GM12873 (cell line): Measurements from ENCODE around the gene GPRC5A.

Source experiments
- CTCF ChIP-seq: IDR thresholded peaks from 2 replicates; pipeline ENCODE4 v1.5.1; 2012; ENCODE audit warnings: low read depth, mild to moderate bottlenecking, moderate library complexity, low read length, control low read depth; ENCODE audit not compliant: insufficient read depth; ENCODE audit errors: missing control alignments

GPRC5A gene

GRCh38 chr12:12899530-12900380 lies 8.4 kb downstream of the GPRC5A start:
- TF ChIP-seq CTCF, result no peak

- TF ChIP-seq CTCF, result no peak
These were observed 9.4 kb downstream of the GPRC5A start for GRCh38 chr12:12900786-12901157.

- no peak for TF ChIP-seq CTCF
These were observed 9.9 kb downstream of the GPRC5A start for GRCh38 chr12:12901158-12901791.

- TF ChIP-seq CTCF, result no peak
These were observed 10.7 kb downstream of the GPRC5A start for GRCh38 chr12:12902036-12902435.

- no peak for TF ChIP-seq CTCF
These were observed 12.6 kb downstream of the GPRC5A start for GRCh38 chr12:12903642-12904609.

- TF ChIP-seq CTCF, result no peak
These were observed 16.2 kb downstream of the GPRC5A start for GRCh38 chr12:12907552-12907951.

GRCh38 chr12:12908252-12908651 lies 16.9 kb downstream of the GPRC5A start:
- TF ChIP-seq CTCF, result no peak
